A549 (cell line): ENCODE measurements around the gene TEPSIN.
A peak's percentile ranks its signal among the peaks of the same experiment; 100 is the strongest.

ENCODE experiments used
- BHLHE40 ChIP-seq: IDR thresholded peaks from 2 replicates; pipeline ENCODE4 v1.6.1; 2012; ENCODE audit warnings: low read depth, low read length, inconsistent platforms
- CEBPB ChIP-seq, 2 experiments: fragments of >200 bp in 1 of 2; sonication (Bioruptor Twin) in 1 of 2; formaldehyde crosslinking in 1 of 2; IDR thresholded peaks; 2 replicates each; pipeline ENCODE4 v1.6.1; 2012 to 2016
- CTCF ChIP-seq: fragments of >200 bp; sonication (Bioruptor Twin); formaldehyde crosslinking; IDR thresholded peaks from 3 replicates; pipeline ENCODE4 v1.5.1; 2016
- HMGXB4 ChIP-seq: fragments of 250-450 bp; sonication (Bioruptor Pico); IDR thresholded peaks from 2 replicates; pipeline ENCODE4 v1.5.0; 2021; ENCODE audit warnings: mild to moderate bottlenecking, moderate library complexity, borderline replicate concordance
- JUN ChIP-seq, 2 experiments: fragments of >200 bp; sonication (Bioruptor Twin); formaldehyde crosslinking; IDR thresholded peaks; 2 replicates in 1 of 2; 3 replicates in 1 of 2; pipeline ENCODE4 v1.6.1; 2016 to 2017
- JUNB ChIP-seq: fragments of >200 bp; sonication (Bioruptor Twin); formaldehyde crosslinking; IDR thresholded peaks from 2 replicates; pipeline ENCODE4 v1.6.1; 2016
- MAFK ChIP-seq: fragments of 450-650 bp; IDR thresholded peaks from 2 replicates; pipeline ENCODE4 v1.6.1; 2014; ENCODE audit not compliant: partially characterized antibody
- POLR2A ChIP-seq: IDR thresholded peaks from 2 replicates; pipeline ENCODE4 v1.6.1; 2012; ENCODE audit warnings: mild to moderate bottlenecking, low read length
- RCOR1 ChIP-seq: fragments of 150-350 bp; IDR thresholded peaks from 2 replicates; pipeline ENCODE4 v1.6.1; 2014; ENCODE audit warnings: antibody characterized with exemption, low read length, low read depth
- REST ChIP-seq: fragments of 200-600 bp; sonication (generic); IDR thresholded peaks from 2 replicates; pipeline ENCODE4 v1.6.1; 2016; ENCODE audit warnings: antibody characterized with exemption, mild to moderate bottlenecking, moderate library complexity
- RNF2 ChIP-seq: fragments of 200-600 bp; sonication (generic); IDR thresholded peaks from 2 replicates; pipeline ENCODE4 v1.6.1; 2016; ENCODE audit warnings: low read depth, mild to moderate bottlenecking, antibody characterized with exemption, moderate library complexity, borderline replicate concordance
- SREBF2 ChIP-seq: fragments of 450-650 bp; IDR thresholded peaks from 2 replicates; pipeline ENCODE4 v1.6.1; 2014; ENCODE audit warnings: mild to moderate bottlenecking, moderate library complexity
- ZNF302 ChIP-seq: fragments of 250-450 bp; sonication (Bioruptor Pico); IDR thresholded peaks from 2 replicates; pipeline ENCODE4 v1.9.0; 2021; ENCODE audit warnings: inconsistent platforms, mild to moderate bottlenecking, moderate library complexity

GRCh38 chr17:81253358-81254131 lies 14.7 kb upstream of the TEPSIN start:
- no peak for TF ChIP-seq SREBF2
- TF ChIP-seq RCOR1, result no peak
- no peak; a peak in 1 of 5 replicates for TF ChIP-seq JUN (IDR thresholded peaks at IDR 0.05)
- TF ChIP-seq BHLHE40, result no peak
- TF ChIP-seq JUNB, result no peak
- TF ChIP-seq HMGXB4, result no peak
- peak; percentile 92 for TF ChIP-seq CTCF
- TF ChIP-seq POLR2A, result no peak
- no peak for TF ChIP-seq ZNF302 (CRISPR knock-in tag)
- TF ChIP-seq REST, result no peak
- TF ChIP-seq MAFK, result no peak
- TF ChIP-seq CEBPB (IDR thresholded peaks at IDR 0.05), result no peak
- TF ChIP-seq RNF2, result no peak
